Measurements from ENCODE around the gene UGT1A4.

DNA sequence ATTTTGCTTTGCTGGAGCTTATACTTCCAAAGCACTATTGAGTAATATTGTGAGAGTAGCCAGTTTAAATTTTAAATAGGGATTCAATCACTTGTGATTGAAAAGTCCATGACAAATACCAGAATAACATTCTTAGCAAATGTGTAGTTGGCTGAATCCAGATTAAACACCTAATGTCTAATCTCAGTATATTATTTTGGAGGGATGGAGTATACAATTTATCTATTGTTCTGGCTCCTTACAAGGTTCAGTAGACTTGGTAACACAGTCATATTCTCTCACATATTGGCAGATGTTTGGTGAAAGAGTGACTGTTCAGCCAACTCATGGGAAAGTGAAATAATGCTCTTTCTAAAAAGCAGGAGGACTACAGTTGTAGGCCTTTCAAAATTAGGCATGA is 44.6 kb upstream of the UGT1A4 start:
- TF ChIP-seq, protein P1, sequence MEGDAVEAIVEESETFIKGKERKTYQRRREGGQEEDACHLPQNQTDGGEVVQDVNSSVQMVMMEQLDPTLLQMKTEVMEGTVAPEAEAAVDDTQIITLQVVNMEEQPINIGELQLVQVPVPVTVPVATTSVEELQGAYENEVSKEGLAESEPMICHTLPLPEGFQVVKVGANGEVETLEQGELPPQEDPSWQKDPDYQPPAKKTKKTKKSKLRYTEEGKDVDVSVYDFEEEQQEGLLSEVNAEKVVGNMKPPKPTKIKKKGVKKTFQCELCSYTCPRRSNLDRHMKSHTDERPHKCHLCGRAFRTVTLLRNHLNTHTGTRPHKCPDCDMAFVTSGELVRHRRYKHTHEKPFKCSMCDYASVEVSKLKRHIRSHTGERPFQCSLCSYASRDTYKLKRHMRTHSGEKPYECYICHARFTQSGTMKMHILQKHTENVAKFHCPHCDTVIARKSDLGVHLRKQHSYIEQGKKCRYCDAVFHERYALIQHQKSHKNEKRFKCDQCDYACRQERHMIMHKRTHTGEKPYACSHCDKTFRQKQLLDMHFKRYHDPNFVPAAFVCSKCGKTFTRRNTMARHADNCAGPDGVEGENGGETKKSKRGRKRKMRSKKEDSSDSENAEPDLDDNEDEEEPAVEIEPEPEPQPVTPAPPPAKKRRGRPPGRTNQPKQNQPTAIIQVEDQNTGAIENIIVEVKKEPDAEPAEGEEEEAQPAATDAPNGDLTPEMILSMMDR (IDR thresholded peaks at IDR 0.05), result no peak
- no peak for TF ChIP-seq POLR2AphosphoS5 (IDR thresholded peaks at IDR 0.05)
- no peak for TF ChIP-seq POLR2A (IDR thresholded peaks at IDR 0.05)
- TF ChIP-seq EP300 (IDR thresholded peaks at IDR 0.05), result no peak
